Measurements from ENCODE around the gene FNDC7. TPM values are rescaled to one million over a fixed set of nuclear protein-coding genes. Genes with fewer than 3 reads are reported as not detected.

Gene FNDC7
- total and polyA plus RNA-seq, 9 of the 15 experiments (the other 6 are each of a cell fraction or from before 2014, with no cell fraction given): not detected

GRCh38 chr1:108691942-108692723, 20.6 kb upstream of the FNDC7 start, which contains the start of gene PRPF38B (continued):
- TF ChIP-seq ARID4B (CRISPR knock-in tag; IDR thresholded peaks at IDR 0.05): peak; percentile 87
- TF ChIP-seq ZBTB1 (CRISPR knock-in tag; IDR thresholded peaks at IDR 0.05; ENCODE audit: borderline replicate concordance, low read depth): peak; percentile 52; the same call in 1 of the 2 replicates
- TF ChIP-seq IRF1 (CRISPR knock-in tag; IDR thresholded peaks at IDR 0.05; ENCODE audit: borderline replicate concordance): no peak
- no peak for TF ChIP-seq ZNF507 (tag; conservative IDR thresholded peaks at IDR 0.05)
- TF ChIP-seq HEY1 (CRISPR knock-in tag; IDR thresholded peaks at IDR 0.05; ENCODE audit: borderline replicate concordance): peak; percentile 41; the same call in 1 of the 2 replicates
- no peak for TF ChIP-seq ZBTB5 (IDR thresholded peaks at IDR 0.05)
- no peak for TF ChIP-seq ZNF165 (CRISPR knock-in tag; IDR thresholded peaks at IDR 0.05; ENCODE audit: borderline replicate concordance)
- peak; percentile 99 for TF ChIP-seq POLR2G (IDR thresholded peaks at IDR 0.05; ENCODE audit: low read depth, low read length)
- no peak; the same call in 1 of the 2 replicates for TF ChIP-seq MYBL2 (IDR thresholded peaks at IDR 0.05; ENCODE audit: low read depth)
- TF ChIP-seq MYBL2 (CRISPR knock-in tag; IDR thresholded peaks at IDR 0.05; ENCODE audit: borderline replicate concordance): no peak
- TF ChIP-seq ZNF384 (IDR thresholded peaks at IDR 0.05; ENCODE audit: low read depth, low read length): no peak
- TF ChIP-seq ZNF12 (CRISPR knock-in tag; IDR thresholded peaks at IDR 0.05): 0 out of 2 replicates have a peak, but pooled peaks have one; percentile 37
- TF ChIP-seq PCBP1 (IDR thresholded peaks at IDR 0.05; ENCODE audit: low read depth, low read length, poor library complexity, severe bottlenecking): peak; percentile 95
